KOPT-K1 (cell line): ENCODE measurements around the gene RABAC1.

ENCODE experiments used
- H3K27ac ChIP-seq: fragments of 200-600 bp; sonication (generic); 2 replicates; pipeline ENCODE4 v1.5.1; 2016; ENCODE audit warnings: antibody characterized with exemption, mild to moderate bottlenecking, low read depth, low read length; ENCODE audit not compliant: poor library complexity, severe bottlenecking
- H3K36me3 ChIP-seq: fragments of 200-600 bp; sonication (generic); 2 replicates; pipeline ENCODE4 v1.5.1; 2017; ENCODE audit warnings: antibody characterized with exemption, mild to moderate bottlenecking, low read length, moderate library complexity; ENCODE audit not compliant: insufficient read depth
- H3K9me3 ChIP-seq: fragments of 200-600 bp; sonication (generic); 2 replicates; pipeline ENCODE4 v1.5.1; 2017; ENCODE audit warnings: antibody characterized with exemption, low read length, mild to moderate bottlenecking; ENCODE audit not compliant: insufficient read depth, poor library complexity, severe bottlenecking

The RABAC1 gene

GRCh38 chr19:41968751-41969595 lies 9.9 kb upstream of the RABAC1 start:
- H3K36me3 ChIP-seq: no peaks in the 10 kb centered on the region
- H3K27ac ChIP-seq: no peak overlapping the region
- H3K9me3 ChIP-seq: no peaks in the 10 kb centered on the region

GRCh38 chr19:41967054-41967783 lies 8.1 kb upstream of the RABAC1 start:
- no peak overlapping the region for H3K27ac ChIP-seq
- H3K9me3 ChIP-seq: no peaks in the 10 kb centered on the region
- H3K36me3 ChIP-seq: no peaks in the 10 kb centered on the region

GRCh38 chr19:41965106-41965505 lies 6.0 kb upstream of the RABAC1 start:
- Histone ChIP-seq H3K36me3 (no peaks in the 10 kb centered on the region), H3K27ac (peak overlapping the region; percentile 18), H3K9me3 (no peaks in the 10 kb centered on the region)

GRCh38 chr19:41960973-41961372 lies 1.9 kb upstream of the RABAC1 start:
- Histone ChIP-seq H3K27ac (no peak overlapping the region), H3K36me3 (no peaks in the 10 kb centered on the region), H3K9me3 (no peaks in the 10 kb centered on the region)

GRCh38 chr19:41958367-41959055 lies 610 bp downstream of the RABAC1 start:
- Histone ChIP-seq H3K36me3 (no peaks in the 10 kb centered on the region), H3K27ac (peak overlapping the region; percentile 50), H3K9me3 (no peaks in the 10 kb centered on the region)

- Histone ChIP-seq H3K27ac (no peak overlapping the region), H3K36me3 (no peaks in the 10 kb centered on the region), H3K9me3 (no peaks in the 10 kb centered on the region)
Observed at GRCh38 chr19:41957838-41958366, 1.2 kb downstream of the RABAC1 start.

- no peaks in the 10 kb centered on the region for H3K9me3 ChIP-seq
- H3K36me3 ChIP-seq: no peaks in the 10 kb centered on the region
- H3K27ac ChIP-seq: no peak overlapping the region
Observed at GRCh38 chr19:41957161-41957837, 1.8 kb downstream of the RABAC1 start.

GRCh38 chr19:41956621-41957020 lies 2.5 kb downstream of the RABAC1 start:
- H3K9me3 ChIP-seq: no peaks in the 10 kb centered on the region
- no peaks in the 10 kb centered on the region for H3K36me3 ChIP-seq
- no peak overlapping the region for H3K27ac ChIP-seq

GRCh38 chr19:41955521-41955920 lies 3.6 kb downstream of the RABAC1 start:
- H3K9me3 ChIP-seq: no peaks in the 10 kb centered on the region
- no peaks in the 10 kb centered on the region for H3K36me3 ChIP-seq
- H3K27ac ChIP-seq: no peak overlapping the region

- H3K36me3 ChIP-seq: no peaks in the 10 kb centered on the region
- H3K27ac ChIP-seq: no peak overlapping the region
- H3K9me3 ChIP-seq: no peaks in the 10 kb centered on the region
Observed at GRCh38 chr19:41951686-41952172, 7.4 kb downstream of the RABAC1 start.

- no peaks in the 10 kb centered on the region for H3K36me3 ChIP-seq
- no peaks in the 10 kb centered on the region for H3K9me3 ChIP-seq
- H3K27ac ChIP-seq: no peak overlapping the region
Observed at GRCh38 chr19:41947091-41947490, 12.0 kb downstream of the RABAC1 start.

GRCh38 chr19:41945135-41945766 lies 13.9 kb downstream of the RABAC1 start:
- peak overlapping the region; percentile 5 for H3K27ac ChIP-seq
- H3K36me3 ChIP-seq: no peaks in the 10 kb centered on the region
- H3K9me3 ChIP-seq: no peaks in the 10 kb centered on the region

- Histone ChIP-seq H3K9me3 (no peaks in the 10 kb centered on the region), H3K36me3 (no peaks in the 10 kb centered on the region), H3K27ac (no peak overlapping the region)
Observed at GRCh38 chr19:41944336-41944735, 14.8 kb downstream of the RABAC1 start.
